Thyroid gland (tissue), 4 donors: ENCODE measurements around the gene GRIN2A.

ENCODE experiments used
- CTCF ChIP-seq, 6 experiments: fragments of 200-600 bp in 3 of 6; fragments of 450-650 bp in 3 of 6; sonication (generic) in 3 of 6; IDR thresholded peaks; one replicate each; pipeline ENCODE4 v1.5.1; 2016 to 2019; ENCODE audit warnings: antibody characterized with exemption in 6 of 6, mild to moderate bottlenecking in 2 of 6, inconsistent platforms in 1 of 6, moderate library complexity in 1 of 6
- POLR2A ChIP-seq, 2 donors: fragments of 450-650 bp; IDR thresholded peaks; one replicate each; pipeline ENCODE4 v1.6.1; 2017; ENCODE audit warnings: antibody characterized with exemption in 2 of 2, mild to moderate bottlenecking in 2 of 2, moderate library complexity in 1 of 2

DNA sequence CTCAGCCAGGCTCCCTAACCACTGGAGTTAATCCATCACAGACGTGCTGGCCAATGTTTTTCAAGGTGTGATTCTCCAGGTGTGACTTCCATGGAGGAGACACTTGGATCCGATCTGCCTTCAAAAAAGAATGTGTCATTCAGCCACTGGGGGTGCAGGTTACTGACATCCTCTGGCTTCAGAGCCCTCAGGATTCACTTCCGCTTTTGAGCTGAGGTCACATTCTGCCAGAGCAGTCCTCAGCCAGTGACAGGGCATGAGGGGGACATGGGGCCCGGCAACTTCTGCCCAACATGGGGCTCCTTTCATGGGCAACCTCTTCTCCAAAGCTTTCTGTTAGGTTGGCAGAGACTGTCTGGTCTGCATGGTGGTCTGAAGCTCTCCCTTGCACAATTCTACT, 81.4 kb downstream of the GRIN2A start:
- TF ChIP-seq POLR2A (IDR thresholded peaks at IDR 0.05) (no peak), CTCF (IDR thresholded peaks at IDR 0.05) (no peak)
